GM12878 (cell line): Measurements from ENCODE around the gene CREB3L1. TPM values are rescaled to one million over a fixed set of nuclear protein-coding genes. Genes with fewer than 3 reads are reported as not detected.

ENCODE experiments used
- CBFB ChIP-seq: IDR thresholded peaks from 2 replicates; pipeline ENCODE4 v1.6.1; 2016; ENCODE audit warnings: antibody characterized with exemption, low read depth
- CBX3 ChIP-seq: fragments of 200-600 bp; sonication (generic); IDR thresholded peaks from 2 replicates; pipeline ENCODE4 v1.6.1; 2016; ENCODE audit warnings: low read depth, borderline replicate concordance
- CHD4 ChIP-seq: fragments of 200-600 bp; sonication (generic); IDR thresholded peaks from 2 replicates; pipeline ENCODE4 v1.6.1; 2016; ENCODE audit warnings: mild to moderate bottlenecking
- E2F4 ChIP-seq: IDR thresholded peaks from 2 replicates; pipeline ENCODE4 v1.6.1; 2012; ENCODE audit warnings: low read depth, low read length, improper control_type of control experiment
- EGR1 ChIP-seq, 2 experiments: IDR thresholded peaks; 1 replicate in 1 of 2; 2 replicates in 1 of 2; pipeline ENCODE4 v1.6.1; 2011 to 2012; ENCODE audit warnings: low read depth in 2 of 2, low read length in 2 of 2, borderline replicate concordance in 1 of 2, mild to moderate bottlenecking in 1 of 2, moderate library complexity in 1 of 2
- ESRRA ChIP-seq: IDR thresholded peaks from 2 replicates; pipeline ENCODE4 v1.6.1; 2012; ENCODE audit warnings: mild to moderate bottlenecking, low read length, improper control_type of control experiment
- EZH2 ChIP-seq: IDR thresholded peaks from 2 replicates; pipeline ENCODE4 v1.6.1; 2012; ENCODE audit warnings: low read depth, mild to moderate bottlenecking, control low read depth, inconsistent platforms, low read length, borderline replicate concordance; ENCODE audit not compliant: control insufficient read depth
- MEF2A ChIP-seq: IDR thresholded peaks from 2 replicates; pipeline ENCODE4 v1.6.1; 2011; ENCODE audit warnings: low read depth, mild to moderate bottlenecking, low read length, moderate library complexity; ENCODE audit not compliant: insufficient read depth
- PBX3 ChIP-seq: IDR thresholded peaks from 2 replicates; pipeline ENCODE4 v1.6.1; 2011; ENCODE audit warnings: mild to moderate bottlenecking, low read depth, low read length, moderate library complexity; ENCODE audit not compliant: insufficient replicate concordance
- SMC3 ChIP-seq: IDR thresholded peaks from 2 replicates; pipeline ENCODE4 v1.6.1; 2011; ENCODE audit warnings: low read length, improper control_type of control experiment, borderline replicate concordance
- ZBED1 ChIP-seq: IDR thresholded peaks from 2 replicates; pipeline ENCODE4 v1.6.1; 2016; ENCODE audit warnings: borderline replicate concordance
- polyA plus RNA-seq, 11 experiments: library from polyadenylated mRNA; depleted of rRNA in 4 of 11; unstranded in 6 of 11; stranded (reverse) in 5 of 11; fragments of >200 nt; fragmentation: Nextera tagmentation in 4 of 11; fragmentation: Illumina TruSeq in 1 of 11; extraction: Ambion mirVana in 4 of 11; extraction: Trizol in 1 of 11; gene quantifications; 1 replicate in 1 of 11; 2 replicates in 10 of 11; pipeline versions ENCODE4 v1.2.1 to v1.2.3, GENCODE V29; 2011 to 2016; ENCODE audit warnings: inconsistent platforms in 2 of 11, missing spikeins in 2 of 11, low read depth in 1 of 11
- total RNA-seq, 4 experiments: library from RNA; depleted of rRNA in 3 of 4; stranded (reverse); fragments of >200 nt in 3 of 4; fragmentation: Illumina TruSeq in 1 of 4; extraction: Trizol in 1 of 4; gene quantifications; 2 replicates each; pipeline versions ENCODE4 v1.2.1 to v1.2.3, GENCODE V29; 2013 to 2021
- TF ChIP-seq, protein P1 (sequence below): fragments of 450-650 bp; IDR thresholded peaks from 2 replicates; pipeline ENCODE4 v1.6.1; 2017; ENCODE audit warnings: mild to moderate bottlenecking
- TF ChIP-seq, protein P2 (sequence below): fragments of 450-650 bp; IDR thresholded peaks from 2 replicates; pipeline ENCODE4 v1.6.1; 2016; ENCODE audit warnings: mild to moderate bottlenecking, moderate library complexity, borderline replicate concordance

CREB3L1 gene
- total and polyA plus RNA-seq, 10 of the 15 experiments (the other 5 are each of a cell fraction or from before 2014, with no cell fraction given): 0.03 to 1.4 (median 0.22) TPM

- TF ChIP-seq MEF2A (no peak), CBX3 (no peak), EGR1 (IDR thresholded peaks at IDR 0.05; ENCODE audit: borderline replicate concordance in 1 of 2, low read depth in 2 of 2, low read length in 2 of 2) (no peak), ZBED1 (no peak), E2F4 (no peak), CHD4 (no peak), SMC3 (no peak), ESRRA (no peak), EZH2 (no peak), CBFB (no peak), PBX3 (no peak)
- TF ChIP-seq, protein P1, sequence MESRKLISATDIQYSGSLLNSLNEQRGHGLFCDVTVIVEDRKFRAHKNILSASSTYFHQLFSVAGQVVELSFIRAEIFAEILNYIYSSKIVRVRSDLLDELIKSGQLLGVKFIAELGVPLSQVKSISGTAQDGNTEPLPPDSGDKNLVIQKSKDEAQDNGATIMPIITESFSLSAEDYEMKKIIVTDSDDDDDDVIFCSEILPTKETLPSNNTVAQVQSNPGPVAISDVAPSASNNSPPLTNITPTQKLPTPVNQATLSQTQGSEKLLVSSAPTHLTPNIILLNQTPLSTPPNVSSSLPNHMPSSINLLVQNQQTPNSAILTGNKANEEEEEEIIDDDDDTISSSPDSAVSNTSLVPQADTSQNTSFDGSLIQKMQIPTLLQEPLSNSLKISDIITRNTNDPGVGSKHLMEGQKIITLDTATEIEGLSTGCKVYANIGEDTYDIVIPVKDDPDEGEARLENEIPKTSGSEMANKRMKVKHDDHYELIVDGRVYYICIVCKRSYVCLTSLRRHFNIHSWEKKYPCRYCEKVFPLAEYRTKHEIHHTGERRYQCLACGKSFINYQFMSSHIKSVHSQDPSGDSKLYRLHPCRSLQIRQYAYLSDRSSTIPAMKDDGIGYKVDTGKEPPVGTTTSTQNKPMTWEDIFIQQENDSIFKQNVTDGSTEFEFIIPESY: no peak
- TF ChIP-seq, protein P2, sequence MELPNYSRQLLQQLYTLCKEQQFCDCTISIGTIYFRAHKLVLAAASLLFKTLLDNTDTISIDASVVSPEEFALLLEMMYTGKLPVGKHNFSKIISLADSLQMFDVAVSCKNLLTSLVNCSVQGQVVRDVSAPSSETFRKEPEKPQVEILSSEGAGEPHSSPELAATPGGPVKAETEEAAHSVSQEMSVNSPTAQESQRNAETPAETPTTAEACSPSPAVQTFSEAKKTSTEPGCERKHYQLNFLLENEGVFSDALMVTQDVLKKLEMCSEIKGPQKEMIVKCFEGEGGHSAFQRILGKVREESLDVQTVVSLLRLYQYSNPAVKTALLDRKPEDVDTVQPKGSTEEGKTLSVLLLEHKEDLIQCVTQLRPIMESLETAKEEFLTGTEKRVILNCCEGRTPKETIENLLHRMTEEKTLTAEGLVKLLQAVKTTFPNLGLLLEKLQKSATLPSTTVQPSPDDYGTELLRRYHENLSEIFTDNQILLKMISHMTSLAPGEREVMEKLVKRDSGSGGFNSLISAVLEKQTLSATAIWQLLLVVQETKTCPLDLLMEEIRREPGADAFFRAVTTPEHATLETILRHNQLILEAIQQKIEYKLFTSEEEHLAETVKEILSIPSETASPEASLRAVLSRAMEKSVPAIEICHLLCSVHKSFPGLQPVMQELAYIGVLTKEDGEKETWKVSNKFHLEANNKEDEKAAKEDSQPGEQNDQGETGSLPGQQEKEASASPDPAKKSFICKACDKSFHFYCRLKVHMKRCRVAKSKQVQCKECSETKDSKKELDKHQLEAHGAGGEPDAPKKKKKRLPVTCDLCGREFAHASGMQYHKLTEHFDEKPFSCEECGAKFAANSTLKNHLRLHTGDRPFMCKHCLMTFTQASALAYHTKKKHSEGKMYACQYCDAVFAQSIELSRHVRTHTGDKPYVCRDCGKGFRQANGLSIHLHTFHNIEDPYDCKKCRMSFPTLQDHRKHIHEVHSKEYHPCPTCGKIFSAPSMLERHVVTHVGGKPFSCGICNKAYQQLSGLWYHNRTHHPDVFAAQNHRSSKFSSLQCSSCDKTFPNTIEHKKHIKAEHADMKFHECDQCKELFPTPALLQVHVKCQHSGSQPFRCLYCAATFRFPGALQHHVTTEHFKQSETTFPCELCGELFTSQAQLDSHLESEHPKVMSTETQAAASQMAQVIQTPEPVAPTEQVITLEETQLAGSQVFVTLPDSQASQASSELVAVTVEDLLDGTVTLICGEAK: no peak
- TF ChIP-seq, all 136 proteins: peak for 0
Observed at GRCh38 chr11:46315783-46316563, 38.5 kb downstream of the CREB3L1 start (continued).
